Measurements from ENCODE around the gene TSNAXIP1. TPM values are rescaled to one million over a fixed set of nuclear protein-coding genes. Genes with fewer than 3 reads are reported as not detected.
A peak's percentile ranks its signal among the peaks of the same experiment; 100 is the strongest.

The TSNAXIP1 gene, protein sequence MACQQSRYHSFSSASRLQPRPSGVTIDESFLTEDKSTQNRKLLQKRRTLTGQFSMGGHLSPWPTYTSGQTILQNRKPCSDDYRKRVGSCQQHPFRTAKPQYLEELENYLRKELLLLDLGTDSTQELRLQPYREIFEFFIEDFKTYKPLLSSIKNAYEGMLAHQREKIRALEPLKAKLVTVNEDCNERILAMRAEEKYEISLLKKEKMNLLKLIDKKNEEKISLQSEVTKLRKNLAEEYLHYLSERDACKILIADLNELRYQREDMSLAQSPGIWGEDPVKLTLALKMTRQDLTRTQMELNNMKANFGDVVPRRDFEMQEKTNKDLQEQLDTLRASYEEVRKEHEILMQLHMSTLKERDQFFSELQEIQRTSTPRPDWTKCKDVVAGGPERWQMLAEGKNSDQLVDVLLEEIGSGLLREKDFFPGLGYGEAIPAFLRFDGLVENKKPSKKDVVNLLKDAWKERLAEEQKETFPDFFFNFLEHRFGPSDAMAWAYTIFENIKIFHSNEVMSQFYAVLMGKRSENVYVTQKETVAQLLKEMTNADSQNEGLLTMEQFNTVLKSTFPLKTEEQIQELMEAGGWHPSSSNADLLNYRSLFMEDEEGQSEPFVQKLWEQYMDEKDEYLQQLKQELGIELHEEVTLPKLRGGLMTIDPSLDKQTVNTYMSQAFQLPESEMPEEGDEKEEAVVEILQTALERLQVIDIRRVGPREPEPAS
- total RNA-seq = under 1 TPM; 0.55 to 0.74 TPM
- long read RNA-seq, partial matches to known transcripts = 0 of 1 reads
- long read RNA-seq, other reads (novel, unspliced or antisense) = 1 of 1 reads

DNA sequence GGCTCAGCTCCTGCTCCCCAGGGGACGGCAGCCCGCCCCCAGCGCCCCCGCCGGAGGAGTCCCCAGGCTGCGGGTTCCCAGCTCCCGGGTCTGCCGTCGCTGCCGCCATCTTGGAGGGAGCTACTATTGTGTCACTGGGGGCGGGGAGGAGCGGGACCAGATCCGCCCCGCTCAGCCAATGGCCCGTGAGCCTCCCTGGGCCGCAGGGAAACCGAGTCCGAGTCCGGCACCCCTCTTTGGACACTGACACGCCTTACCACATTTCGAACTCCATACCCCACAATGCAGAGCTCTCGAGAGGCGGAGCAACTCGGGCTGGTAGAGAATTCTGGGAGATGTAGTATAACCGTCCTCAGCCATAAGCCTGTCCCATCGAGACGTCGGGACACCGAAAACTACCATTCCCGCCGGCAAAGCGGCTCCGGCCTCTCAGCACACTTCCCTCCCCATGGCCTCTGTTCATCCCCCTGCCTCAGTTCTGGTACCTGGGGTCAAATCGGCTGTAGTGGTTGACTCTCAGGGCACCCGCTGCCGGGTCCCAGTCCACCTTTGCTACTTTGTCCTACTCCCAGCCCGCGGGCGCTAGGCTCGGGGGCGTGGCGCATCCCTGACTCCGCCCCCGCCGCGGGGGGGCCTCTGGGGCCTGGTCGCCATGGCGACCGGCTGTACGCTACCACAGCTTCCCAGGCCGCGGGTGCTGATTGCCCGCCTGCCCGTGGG, at the start of gene TSNAXIP1, which contains the start of gene RANBP10:
TSNAXIP1 (plus strand) TSS at position 462 of the 720 bp plus-strand sequence. CDS start 261 bp downstream, outside the sequence.
RANBP10 (minus strand) TSS at position 133 of the 720 bp plus-strand sequence; CDS start at position 109, 24 bp downstream.
- peak; percentile 98 for DNase-seq
- peak; percentile 98 for ATAC-seq
- intact Hi-C loops (cut with DNase I) = loop anchor here in 1 of 2 donors (5.0 kb wide), 1 partner anchor 134 kb away; no protein-coding TSS in a partner anchor

DNA sequence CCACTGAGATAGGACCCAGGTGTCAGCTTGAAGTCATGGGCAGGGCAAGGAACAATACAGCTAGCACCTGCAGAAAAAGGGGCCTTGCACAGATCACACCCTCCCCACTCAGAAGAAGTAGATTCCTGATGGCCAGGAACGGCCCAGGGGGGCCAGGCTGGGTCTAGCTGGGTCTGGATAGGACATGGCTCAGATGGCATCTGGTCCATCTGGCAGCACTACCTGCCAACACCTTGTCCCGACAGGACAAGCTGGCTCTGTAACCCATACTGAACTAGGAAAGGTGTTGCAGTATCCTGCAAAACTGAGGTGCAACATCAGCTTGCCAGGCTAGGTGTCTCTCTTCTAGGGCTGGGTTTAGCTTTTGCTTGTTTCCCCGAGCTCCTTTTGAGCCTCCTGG, 48.7 kb upstream of the TSNAXIP1 start:
- ATAC-seq (no peak), DNase-seq (no peak)
- intact Hi-C loops (cut with DNase I) = no loop called here

DNA sequence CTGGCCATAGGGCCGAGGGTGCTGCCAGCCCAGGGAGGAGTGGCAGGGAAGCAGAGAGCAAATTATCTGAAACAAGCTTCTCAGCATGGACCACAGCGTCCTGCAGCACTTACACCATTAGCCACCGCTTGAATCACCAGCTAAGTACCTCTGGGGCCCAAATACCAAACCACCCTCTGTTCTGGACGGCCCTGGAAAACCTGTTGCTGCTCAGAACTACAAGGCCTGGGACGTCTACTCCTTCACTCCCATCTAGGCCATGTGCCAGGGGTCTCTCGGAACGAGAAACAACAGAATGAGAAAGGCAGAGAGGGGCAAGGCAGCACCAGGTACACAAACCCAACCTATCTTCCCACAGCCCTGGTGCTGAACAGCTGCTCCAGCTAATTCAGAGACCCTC, 47.7 kb upstream of the TSNAXIP1 start:
- no peak for DNase-seq
- ATAC-seq = no peak
- intact Hi-C loops (cut with DNase I) = no loop called here

DNA sequence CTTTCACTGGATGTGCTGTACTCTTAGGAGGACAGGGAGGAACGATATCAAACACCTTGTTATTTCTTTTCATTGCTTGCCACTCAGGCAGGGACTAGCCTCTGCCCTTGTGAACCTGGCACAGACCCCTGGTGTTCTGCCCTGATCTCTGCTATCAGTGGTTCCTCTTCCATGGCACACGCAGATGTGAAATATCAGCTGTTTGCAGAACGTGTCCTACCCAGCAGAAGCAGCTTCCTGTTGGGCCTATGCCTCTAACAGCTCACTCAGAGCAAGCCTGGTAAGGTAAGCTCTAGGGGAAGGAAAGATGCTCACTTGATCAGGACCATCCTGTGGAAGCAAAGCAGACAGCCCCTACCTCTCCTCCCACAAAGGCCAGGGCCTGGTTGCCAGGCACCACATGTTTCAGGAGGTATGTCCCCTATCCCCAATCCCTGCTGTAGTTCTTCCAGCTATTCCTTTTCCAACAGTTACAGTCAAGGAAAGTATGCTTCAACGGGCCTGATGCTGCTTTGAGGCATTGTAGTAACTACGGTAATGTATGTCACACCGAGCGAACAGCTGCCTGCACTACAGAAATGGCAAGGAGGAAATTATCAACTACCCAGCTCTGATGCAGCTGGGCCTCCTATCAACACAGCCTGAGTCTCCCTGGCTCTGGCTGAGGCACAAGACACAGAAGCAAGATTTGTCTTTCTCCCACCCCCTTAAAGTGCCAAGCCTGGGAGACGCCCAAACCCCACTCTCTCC, 46.3 kb upstream of the TSNAXIP1 start:
- intact Hi-C loops (cut with DNase I) = no loop called here
- ATAC-seq (no peak), DNase-seq (no peak)

DNA sequence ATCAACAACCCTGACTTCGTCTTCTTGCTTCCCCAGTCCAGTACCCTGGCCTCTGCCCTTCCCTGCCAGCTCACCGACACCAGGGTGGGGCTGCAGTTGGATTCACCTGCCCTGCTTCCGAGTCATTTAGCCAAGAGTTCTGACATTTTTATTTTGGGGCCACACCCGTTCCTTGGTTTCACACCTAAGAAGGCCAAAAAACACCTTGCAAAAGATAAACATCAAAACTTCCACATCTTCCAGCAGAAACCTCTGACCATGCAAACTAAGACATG, 45.8 kb upstream of the TSNAXIP1 start:
- intact Hi-C loops (cut with DNase I) = no loop called here
- no peak for ATAC-seq

DNA sequence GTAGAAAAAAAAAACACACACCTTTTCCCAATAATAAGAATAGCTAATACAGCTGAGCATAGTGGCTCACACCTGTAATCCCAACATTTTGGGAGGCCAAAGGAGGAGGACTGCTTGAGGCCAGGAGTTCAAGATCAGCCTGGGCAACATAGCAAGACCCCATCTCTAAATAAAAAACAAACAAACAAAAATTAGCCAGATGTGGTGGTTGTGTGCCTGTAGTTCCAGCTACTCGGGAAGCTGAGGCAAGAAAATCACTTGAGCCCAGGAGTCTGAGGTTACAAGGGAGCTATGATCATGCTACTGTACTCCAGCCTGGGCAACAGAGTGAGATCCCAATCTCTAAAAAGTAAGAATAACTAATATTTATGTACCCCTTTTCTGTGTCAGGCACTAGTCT, 44.8 kb upstream of the TSNAXIP1 start:
- DNase-seq = no peak
- intact Hi-C loops (cut with DNase I) = no loop called here
- ATAC-seq = no peak

More for the DNA sequence above, 45.8 kb upstream of the TSNAXIP1 start:
- no peak for DNase-seq

DNA sequence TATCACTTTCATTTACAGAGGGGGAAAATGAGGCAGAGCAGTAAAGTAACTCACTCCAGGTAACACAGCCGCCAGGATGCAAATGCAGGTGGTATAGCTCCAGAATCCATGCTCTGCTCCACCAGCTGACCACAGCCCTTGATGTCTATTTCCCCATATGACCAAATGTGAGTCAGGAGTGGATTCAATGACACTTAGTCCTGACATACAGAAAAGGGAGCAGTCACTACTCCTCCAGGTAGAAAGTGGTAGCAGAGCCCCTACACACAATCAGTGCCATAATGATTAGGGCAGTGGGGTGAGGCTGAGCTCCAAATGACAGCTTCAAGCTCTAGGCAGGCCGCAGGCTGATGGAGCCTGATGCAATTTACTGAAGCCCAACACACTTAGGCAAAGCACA, 44.3 kb upstream of the TSNAXIP1 start:
- ATAC-seq (no peak), DNase-seq (no peak)
- intact Hi-C loops (cut with DNase I) = no loop called here

DNA sequence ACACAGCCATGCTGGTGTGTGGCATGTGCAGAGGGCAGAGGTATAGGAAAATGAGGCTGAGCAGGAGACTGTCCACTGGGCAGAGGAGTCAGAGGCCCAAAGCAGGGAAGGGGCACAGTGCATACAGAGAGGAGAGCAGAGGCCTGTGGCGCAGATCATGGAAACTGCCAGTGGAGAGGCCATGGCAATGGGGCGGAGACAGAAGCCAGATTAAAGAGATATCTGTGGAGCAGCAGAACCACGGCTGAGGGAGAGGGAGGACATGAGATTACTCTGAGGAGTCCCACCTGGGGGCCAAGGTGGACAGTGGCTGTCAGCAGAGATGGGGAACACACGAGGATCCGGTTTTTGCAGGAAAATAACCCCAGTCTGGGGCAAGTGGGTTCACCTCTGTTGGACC, 43.6 kb upstream of the TSNAXIP1 start:
- DNase-seq = no peak
- no peak for ATAC-seq
- intact Hi-C loops (cut with DNase I) = no loop called here

DNA sequence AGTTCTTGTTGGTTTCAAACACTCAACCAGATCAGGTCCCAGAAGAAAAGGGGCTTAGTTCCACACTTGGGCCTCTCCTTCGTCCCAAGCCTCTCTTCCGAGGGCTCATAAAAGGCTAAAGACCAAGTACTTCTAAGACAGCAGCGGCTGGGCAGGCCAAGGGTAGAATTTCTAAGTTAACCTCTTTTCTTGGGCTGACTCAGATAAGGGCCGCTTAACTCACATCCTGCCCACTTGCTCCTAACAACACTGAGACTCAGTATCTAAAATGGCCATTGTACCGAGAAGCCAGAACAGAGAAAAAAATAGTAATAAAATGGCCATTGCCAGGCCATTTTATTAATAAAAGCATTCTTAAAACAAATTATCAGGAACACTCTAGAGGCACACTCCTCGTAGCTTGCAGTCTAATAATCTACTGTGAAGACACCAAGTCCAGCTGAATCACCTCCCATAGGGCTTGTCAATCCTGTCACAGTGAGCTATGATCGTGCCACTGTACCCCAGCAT, 42.5 kb upstream of the TSNAXIP1 start:
- ATAC-seq (no peak), DNase-seq (no peak)
- intact Hi-C loops (cut with DNase I) = no loop called here

DNA sequence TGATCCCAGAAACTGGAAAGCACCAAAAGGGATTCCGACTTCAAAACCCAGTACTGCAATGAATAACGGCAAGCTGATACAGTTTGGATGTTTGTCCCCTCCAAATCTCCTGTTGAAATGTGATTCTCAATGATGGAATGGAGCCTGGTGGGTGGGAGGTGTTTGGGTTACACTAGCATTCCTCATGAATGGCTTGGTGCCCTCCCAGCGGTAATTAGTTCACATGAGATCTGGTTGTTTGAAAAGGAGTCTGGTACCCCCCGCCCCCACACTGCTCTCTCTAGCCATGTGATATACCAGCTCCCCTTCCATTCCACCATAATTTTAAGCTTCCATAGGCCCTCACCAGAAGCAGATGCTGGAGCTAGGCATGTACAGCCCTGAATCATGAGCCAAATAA, 40.4 kb upstream of the TSNAXIP1 start:
- intact Hi-C loops (cut with DNase I) = no loop called here
- DNase-seq (no peak), ATAC-seq (no peak)

DNA sequence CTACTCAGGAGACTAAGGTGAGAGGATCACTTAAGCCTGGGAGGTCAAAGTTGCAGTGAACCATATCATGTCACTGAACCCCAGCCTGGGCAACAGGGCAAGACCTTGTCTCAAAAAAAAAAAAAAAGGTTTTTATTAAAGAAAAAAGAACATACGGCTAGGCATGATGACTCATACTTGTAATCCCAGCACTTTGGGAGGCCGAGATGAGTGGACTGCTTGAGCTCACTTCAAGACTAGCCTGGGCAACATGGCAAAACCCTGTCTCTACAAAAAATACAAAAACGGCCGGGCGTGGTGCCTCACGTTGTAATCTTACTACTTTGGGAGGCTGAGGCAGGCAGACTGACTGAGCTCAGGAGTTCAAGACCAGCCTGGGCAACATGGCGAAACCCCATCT, 38.7 kb upstream of the TSNAXIP1 start:
- intact Hi-C loops (cut with DNase I) = no loop called here
- no peak for ATAC-seq
- no peak for DNase-seq

DNA sequence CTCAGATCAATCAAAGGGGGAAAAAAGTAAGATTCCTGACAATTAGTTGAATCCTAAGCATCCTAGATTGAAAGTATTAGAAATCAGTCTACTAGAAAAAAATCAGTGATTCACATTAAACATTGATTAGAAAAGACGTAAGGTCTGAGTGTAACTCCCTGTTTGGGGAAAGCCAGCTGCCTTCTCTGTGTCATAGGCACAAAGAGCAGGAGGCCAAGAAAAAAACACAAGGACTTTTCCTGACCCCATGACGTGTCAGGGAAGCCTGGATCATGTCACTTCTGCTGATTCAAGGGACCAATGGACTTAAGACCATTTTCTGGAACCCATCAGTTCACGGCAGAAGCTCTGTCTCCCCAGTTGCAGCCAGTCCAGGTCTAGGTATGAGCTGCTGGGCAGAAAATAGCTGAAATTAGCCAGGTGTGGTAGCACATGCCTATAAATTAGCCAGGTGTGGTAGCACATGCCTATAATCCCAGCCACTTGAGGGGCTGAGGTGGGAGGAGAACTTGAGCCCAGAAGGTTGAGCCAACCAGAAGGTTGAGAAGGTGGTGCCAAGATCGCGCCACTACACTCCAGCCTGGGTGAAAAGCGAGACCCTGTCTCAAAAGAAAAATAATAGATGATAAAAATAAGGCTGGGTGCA, 36.2 kb upstream of the TSNAXIP1 start:
- ATAC-seq = no peak

DNA sequence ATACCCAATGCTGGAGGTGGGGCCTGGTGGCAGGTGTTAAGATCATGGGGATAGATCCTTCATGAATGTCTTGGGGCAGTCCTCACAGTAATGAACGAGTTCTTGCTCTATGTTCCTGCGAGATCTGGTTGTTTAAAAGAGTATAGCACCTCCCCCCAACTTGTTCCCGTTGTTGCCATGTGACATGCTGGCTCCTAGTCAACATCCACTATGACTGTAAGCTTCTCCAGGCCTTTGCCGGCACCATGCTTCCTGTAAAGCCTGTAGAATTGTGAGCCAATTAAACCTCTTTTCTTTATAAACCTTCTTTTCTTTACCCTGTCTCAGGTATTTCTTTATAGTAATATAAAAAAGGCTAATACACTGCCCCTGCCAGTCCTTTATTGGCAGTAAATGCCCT, 33.6 kb upstream of the TSNAXIP1 start:
- DNase-seq (peak; percentile 52), ATAC-seq (peak; percentile 65 to 66)
- intact Hi-C loops (cut with DNase I) = no loop called here

More for the DNA sequence above, 36.2 kb upstream of the TSNAXIP1 start:
- intact Hi-C loops (cut with DNase I) = no loop called here
- no peak for DNase-seq

DNA sequence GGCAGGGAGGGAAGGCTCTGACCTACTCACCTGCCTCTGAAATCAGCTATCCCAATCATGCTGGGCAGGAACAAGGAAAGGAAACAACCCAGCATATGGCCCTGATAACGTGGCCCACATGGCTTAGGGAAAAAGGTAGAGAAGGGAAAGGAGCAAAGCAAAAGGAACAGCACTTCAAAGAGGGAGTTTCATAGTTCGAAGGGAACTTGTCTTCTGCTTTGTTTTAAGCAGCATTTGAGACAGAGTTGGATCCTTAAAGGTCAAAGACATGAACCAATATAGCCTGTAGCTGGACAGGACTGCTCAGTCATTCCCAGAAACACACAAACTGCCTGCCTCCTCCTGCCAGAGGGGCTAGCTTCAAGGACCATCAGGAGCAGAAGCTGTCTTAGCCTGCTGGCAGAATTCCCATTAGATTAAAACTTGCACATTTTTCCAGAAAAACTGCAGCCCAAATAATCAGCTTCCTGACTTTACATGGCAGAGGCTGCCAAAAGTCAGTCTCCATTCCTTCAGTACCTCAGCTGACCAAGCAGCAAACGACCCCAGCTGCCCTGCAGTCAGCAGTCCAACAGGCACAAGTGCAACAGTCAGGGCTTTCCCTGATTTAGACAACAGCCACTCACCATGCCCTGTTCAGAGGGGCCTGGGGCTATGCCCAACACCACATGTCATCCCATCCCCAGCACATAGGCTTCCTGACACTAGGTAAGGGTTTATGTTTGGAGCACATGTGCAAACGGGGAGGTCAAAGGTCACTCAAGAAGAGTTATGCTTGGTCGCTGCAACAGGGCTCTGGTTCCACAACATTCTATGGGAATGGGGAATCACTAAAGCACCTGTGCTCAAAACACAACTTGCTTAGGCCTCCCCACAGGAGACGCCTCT, 32.9 kb upstream of the TSNAXIP1 start:
- ATAC-seq = peak; percentile 58 to 71
- DNase-seq = peak; percentile 36
- intact Hi-C loops (cut with DNase I) = no loop called here

DNA sequence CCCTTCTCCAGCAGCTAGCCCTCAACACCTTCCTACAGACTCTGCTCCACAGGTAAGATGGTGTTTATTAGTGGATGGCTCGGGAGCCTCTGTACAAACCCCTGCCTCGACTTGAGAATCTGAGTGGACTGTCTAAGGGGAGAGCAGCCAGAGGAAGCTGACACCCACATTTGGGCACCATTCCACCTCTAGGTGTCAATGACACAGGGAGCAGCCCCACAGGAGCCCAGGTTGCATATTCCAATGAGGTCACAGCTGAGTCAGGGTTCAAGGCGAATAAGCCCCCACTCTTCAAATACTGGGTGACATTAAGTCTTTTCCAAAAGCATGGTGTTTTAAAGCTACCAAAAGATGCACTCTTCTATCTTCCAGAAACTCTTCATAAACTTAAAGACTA, 32.2 kb upstream of the TSNAXIP1 start:
- no peak for ATAC-seq

DNA sequence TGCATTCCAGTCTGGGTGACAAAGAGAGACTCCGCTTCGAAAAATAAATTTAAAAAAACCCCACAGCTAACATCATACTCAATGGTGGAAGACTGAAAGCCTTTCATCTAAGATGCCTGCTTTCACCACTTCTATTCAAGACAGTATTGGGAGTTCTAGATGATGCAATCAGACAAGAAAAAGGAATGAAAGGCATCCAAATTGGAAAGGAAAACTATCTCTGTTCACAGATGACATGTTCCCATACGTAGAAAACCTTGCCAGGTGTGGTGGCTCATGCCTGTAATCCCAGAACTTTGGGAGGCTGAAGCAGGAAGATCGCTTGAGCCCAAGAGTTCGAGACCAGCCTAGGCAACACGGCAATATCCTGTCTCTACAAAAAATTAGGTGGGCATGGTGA, 31.4 kb upstream of the TSNAXIP1 start:
- intact Hi-C loops (cut with DNase I) = no loop called here
- ATAC-seq (no peak), DNase-seq (no peak)

More for the DNA sequence above, 32.2 kb upstream of the TSNAXIP1 start:
- intact Hi-C loops (cut with DNase I) = no loop called here
- DNase-seq = no peak

DNA sequence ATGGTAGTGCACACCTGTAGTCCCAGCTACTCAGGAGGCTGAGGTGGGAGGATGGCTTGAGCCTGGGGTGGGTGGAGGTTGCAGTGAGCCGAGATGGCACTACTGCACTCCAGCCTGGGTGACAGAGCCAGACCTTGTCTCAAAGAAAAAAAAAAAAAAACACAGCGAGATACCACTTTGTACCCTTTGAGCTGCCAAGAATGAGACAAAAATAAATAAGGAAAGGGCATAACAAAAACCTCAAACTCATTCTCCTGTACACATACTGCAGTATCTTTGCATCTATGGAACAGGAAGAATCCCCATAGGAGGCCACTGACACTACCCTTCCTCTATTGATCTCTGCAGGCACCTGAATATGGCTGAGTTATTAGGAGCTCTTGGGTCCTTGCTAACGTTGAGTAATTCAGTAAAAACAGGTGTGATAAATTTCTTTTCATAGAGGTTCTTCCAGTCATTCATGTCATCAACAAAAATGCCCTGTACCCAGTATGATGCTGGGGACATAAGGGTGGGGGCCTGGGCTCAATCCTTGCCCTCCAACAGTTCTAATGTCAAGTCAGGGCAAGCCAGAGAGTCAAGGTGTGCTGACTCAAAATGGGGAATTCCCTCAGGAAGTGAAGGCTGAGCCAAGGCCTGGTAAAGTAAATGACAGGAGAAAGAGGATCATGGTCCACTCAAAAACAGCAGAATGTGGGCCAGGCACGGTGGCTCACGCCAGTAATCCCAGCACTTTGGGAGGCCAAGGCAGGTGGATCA, 27.3 kb upstream of the TSNAXIP1 start:
- no peak for ATAC-seq
- intact Hi-C loops (cut with DNase I) = no loop called here
- no peak for DNase-seq
